DMS79 treated with DMSO at 0.1 percent for 48 hours (cell line): Measurements from ENCODE around the gene ITGB1BP2.
"Not testable (repeated sequence)": the region's sequence is repeated elsewhere in the genome, so short reads cannot be mapped to it uniquely, and the experiment has no call there.

Experiments
- DNase-seq: peaks from one replicate; lab custom pipeline; 2025; lab: John Stamatoyannopoulos, UW

Gene ITGB1BP2

DNA sequence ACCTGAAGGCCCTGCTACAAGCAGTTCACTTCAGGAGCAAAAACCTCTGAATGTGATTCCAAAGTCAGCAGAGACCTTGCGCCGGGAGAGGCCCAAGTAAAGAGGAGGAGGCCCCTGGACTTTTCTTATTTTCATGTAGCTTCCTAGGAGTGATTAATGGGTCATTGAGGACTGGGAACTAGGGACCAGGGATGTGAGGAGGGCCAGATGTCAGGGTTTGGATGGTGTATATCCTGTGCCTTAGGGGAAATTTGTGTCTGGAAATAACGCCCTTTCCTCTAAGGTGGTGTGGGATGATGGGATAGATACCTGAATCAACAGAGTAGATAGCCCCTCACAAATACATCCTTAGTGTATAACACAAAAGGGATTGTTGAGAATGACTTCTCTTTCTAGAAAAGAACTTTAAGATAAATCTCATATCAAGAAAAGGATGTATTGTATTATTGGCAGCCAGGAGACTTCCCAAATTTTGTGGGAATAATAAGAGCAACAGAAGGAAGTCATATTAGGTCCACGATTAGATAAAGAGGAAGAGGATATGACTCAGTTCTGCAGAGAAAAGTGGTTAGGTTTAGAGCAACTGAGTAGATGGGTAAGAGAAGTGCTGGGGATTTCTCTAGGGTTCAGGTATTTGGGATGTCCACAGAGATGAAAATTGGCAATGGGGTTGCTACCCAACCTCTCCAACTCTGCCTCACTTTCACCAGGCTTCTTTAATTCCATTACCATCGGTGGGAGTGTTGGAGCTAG, 1.1 kb downstream of the ITGB1BP2 start:
- DNase-seq = no peak

DNA sequence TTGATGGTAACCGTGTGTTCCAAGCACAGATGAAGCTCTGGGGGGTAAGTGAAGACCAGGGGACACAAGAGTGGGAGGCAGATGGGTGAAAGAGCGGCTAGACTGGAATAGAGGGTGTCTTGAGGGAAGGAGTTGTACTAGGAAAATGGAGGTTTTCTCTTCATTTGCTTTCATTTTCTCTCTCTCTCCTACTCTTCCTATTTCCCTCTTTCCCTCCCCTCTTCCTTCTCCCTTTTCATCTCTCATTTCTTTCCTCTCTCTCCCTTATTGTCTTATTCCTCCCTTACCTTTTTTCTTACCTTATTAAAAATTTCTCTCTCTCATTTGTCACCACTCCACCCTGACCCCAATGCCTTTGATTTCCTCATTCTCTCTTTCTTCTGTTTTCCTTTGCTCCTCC, 3.0 kb downstream of the ITGB1BP2 start:
- no peak for DNase-seq

DNA sequence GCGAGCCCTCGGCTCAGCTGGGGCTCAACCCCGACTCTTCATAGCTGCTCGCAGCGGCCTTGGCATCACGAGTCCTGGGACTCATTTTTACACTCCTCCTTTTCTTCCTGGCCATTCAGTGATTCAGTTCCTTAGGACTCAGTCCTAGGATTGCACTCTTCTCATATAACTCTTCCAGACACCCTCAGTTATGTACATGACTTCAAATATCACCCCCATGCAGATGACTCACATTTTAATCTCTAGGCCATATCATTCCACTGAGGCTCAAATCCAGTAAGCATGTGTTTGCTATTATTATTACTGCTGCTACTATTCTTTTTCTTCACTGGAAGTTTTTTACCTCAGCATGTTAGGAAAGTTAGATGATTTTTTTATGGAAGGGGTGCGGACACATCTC, 14.4 kb downstream of the ITGB1BP2 start:
- no peak for DNase-seq

DNA sequence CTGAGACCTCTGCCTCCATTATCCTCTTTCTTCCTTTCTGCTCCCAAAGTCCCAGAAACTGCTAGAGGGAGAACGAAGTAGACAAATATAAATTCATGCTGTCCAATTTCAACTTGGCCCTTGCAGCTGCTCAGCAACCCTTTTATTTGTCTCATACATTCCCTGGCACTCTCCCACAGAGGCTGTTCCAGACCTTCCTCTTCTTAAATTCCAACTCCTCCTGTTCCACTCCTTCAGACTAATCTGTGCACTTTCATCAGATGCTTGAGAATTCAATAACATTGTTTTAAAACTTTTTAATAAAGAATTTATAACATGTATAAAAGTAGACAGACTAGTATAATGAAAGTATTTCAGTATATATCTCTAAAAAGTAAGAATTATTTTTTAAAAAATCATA, 15.4 kb downstream of the ITGB1BP2 start:
- not testable (repeated sequence) for DNase-seq

DNA sequence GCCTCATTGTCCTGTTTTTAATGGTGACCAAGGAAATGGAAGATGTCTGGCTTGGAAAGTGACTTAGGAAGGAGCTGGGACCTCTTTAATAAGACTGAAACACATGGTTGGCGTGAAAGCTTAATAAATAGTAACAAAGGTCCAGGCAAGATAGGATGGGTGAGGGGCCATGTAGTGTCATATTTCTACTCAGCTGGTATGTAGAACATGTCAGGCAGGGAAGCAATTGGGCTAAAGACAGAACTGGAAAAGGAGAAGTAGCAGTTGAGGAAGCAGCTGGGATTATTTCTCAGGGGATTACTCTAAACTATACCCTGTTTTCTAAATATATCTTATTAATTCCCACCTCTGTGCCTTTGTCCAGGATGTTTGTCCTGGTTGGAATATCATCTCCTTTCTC, 18.6 kb downstream of the ITGB1BP2 start:
- no peak for DNase-seq

DNA sequence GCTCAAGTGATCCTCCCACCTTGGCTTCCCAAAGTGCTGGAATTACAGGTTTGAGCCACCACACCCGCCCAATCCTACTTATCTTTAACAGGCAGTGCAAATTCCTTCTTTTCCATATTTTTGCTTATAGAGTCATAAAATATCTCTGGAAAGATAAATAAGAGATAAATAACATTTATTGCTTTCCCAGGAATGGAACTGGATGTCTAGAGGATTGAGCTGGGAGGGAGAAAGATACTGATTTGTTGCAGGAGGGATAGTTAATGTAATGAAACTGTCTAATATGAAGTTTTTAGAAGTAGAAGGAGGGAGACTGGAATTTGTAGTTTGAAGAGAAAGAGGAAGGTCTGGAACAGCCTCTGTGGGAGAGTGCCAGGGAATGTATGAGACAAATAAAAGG, 20.2 kb downstream of the ITGB1BP2 start:
- DNase-seq = no peak

DNA sequence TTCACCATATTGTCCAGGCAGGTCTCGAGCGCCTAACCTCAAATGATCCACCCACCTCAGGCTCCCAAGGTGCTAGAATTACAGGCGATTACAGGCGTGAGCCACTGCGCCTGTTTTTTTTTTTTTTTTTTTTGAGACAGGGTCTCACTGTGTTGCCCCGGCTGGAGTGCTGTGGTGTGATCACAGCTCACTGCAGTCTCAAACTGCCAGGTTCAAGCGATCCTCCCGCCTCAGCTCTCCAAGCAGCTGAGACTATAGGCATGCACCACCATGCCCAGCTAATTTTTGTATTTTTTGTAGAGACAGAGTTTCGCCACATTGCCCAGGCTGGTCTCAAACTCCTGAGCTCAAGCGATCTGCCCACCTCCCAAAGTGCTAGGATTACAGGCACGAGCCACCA, 22.9 kb downstream of the ITGB1BP2 start:
- not testable (repeated sequence) for DNase-seq

DNA sequence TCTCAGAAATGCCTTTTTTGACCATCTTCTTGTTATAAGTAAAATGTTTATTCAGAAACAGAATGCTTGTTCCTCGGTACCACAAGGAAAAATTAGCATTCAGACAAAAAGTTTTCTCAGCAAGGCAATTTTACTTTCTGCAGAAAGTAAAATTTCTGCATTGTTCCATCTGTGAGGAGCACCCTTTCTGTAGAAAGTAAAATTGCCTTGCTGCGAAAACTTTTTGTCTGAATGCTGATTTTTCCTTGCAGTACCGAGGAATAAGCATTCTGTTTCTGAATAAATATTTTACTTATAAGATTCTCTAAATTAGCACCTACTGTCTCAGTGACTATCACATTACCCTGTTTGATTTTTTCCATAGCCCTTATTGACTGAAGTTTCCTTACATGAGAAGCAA, 24.8 kb downstream of the ITGB1BP2 start:
- DNase-seq = no peak

DNA sequence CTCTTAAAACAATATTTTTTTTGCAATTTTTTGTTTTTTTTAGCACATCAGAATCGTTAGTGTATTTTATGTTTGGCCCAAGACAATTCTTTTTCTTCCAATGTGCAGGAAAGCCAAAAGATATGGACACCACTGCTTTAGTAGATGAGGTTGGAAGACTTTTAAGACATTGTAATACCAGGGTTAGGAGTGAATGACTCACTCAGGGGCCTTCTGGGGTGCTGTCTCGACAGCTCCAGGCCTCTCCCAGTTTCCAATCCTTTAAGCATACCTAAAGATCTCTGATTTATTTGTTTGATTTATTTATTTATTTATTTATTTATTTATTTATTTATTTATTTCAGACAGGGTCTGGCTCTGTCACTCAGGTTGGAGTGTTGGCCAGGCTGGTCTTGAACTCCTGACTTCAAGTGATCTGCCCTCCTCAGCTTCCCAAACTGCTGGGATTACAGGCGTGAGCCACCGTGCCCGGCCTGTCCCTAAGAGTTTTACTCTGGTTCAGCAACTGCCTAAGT, 47.7 kb downstream of the ITGB1BP2 start:
- not testable (repeated sequence) for DNase-seq

DNA sequence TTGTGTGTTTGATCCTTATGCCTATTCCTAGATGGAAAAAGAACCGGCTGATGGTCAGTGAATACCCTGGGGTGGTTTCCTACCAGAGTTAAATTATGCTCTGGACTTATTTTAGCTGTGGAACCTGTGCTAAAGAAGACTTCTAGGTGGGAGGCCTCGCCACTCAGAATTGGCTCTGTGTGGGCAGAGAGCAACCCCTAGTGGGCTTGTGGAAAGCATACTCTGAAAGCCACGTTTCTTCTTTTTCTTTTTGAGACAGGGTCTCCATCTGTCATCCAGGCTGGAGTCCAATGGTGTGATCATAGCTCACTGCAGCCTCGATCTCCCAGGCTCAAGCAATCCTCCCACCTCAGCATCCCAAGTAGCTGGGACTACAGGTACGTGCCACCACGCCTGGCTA, 48.3 kb downstream of the ITGB1BP2 start:
- DNase-seq = not testable (repeated sequence)

DNA sequence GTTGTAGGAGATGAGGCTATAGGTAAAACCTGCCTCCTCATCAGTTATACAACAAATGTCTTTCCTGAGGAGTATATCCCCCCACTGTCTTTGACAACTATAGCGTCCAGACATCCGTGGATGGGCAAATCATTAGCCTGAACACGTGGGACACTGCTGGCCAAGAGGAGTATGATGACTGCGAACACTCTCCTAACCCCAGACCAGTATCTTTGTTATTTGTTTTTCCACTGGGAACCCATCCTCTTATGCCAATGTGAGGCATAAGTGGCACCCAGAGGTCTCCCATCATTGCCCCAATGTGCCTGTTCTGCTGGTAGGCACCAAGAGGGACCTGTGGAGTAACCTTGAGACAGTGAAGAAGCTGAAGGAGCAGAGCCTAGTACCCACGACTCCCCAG, 50.9 kb downstream of the ITGB1BP2 start:
- DNase-seq = not testable (repeated sequence)
